Stomach (tissue), 9 donors: ENCODE data around the gene RAB8B. TPM values are rescaled to one million over a fixed set of nuclear protein-coding genes. Genes with fewer than 3 reads are reported as not detected.

ENCODE experiments used
- DNase-seq, 2 donors: peaks; one replicate each; pipeline versions ENCODE4 v3.0.0 to v3.0.0-alpha.2; 2013 to 2019
- H3K27ac ChIP-seq, 5 donors: fragments of 200-600 bp in 4 of 5; sonication (generic) in 4 of 5; one replicate each; pipeline ENCODE4 v1.5.1; 2013 to 2019; ENCODE audit warnings: mild to moderate bottlenecking in 1 of 5, moderate library complexity in 1 of 5
- H3K27me3 ChIP-seq, 3 donors: fragments of 200-600 bp; sonication (generic); one replicate each; pipeline ENCODE4 v1.5.1; 2017 to 2019; ENCODE audit warnings: mixed run types in 1 of 3
- H3K36me3 ChIP-seq, 4 donors: fragments of 200-600 bp; sonication (generic); 1 replicate in 3 of 4; 2 replicates in 1 of 4; pipeline ENCODE4 v1.5.1; 2016 to 2019
- H3K4me1 ChIP-seq, 4 donors: fragments of 200-600 bp; sonication (generic); one replicate each; pipeline ENCODE4 v1.5.1; 2016 to 2019
- H3K4me3 ChIP-seq, 4 donors: fragments of 200-600 bp; sonication (generic) in 3 of 4; one replicate each; pipeline ENCODE4 v1.5.1; 2016 to 2019; ENCODE audit warnings: mild to moderate bottlenecking in 1 of 4
- H3K9me3 ChIP-seq, 4 donors: fragments of 200-600 bp; sonication (generic); one replicate each; pipeline ENCODE4 v1.5.1; 2016 to 2019
- EP300 ChIP-seq: sonication (generic); formaldehyde crosslinking; IDR thresholded peaks from one replicate; pipeline ENCODE4 v1.6.1; 2017; ENCODE audit warnings: antibody characterized with exemption
- POLR2A ChIP-seq, 4 donors: fragments of 450-650 bp; IDR thresholded peaks; one replicate each; pipeline ENCODE4 v1.6.1; 2016; ENCODE audit warnings: antibody characterized with exemption in 4 of 4, control low read depth in 2 of 4, mild to moderate bottlenecking in 1 of 4, moderate library complexity in 1 of 4
- POLR2AphosphoS5 ChIP-seq, 3 donors: sonication (generic); formaldehyde crosslinking; IDR thresholded peaks; one replicate each; pipeline ENCODE4 v1.6.1; 2016; ENCODE audit warnings: antibody characterized with exemption in 3 of 3
- WGBS, 5 donors: extraction: QIAGEN DNeasy Blood & Tissue Kit in 3 of 5; methylation state at CpG; one replicate each; pipeline versions ENCODE4 v1.1.5 to v1.1.7; 2013 to 2018; 5-methylcytosine and 5-hydroxymethylcytosine counted together
- intact Hi-C: fragments of 100-400 bp; cut with DNase I; formaldehyde crosslinking; loops from one replicate; pipeline ENCODE4 v1.15.1; 2023; ENCODE audit warnings: low total_unique reads
- polyA plus RNA-seq, 3 donors: library from polyadenylated mRNA; stranded (reverse); fragments of 200-250 nt; gene quantifications; one replicate each; pipeline ENCODE4 v1.2.3, GENCODE V29; 2013
- total RNA-seq, 5 donors: library from RNA; depleted of rRNA; stranded (reverse); fragments of >200 nt; gene quantifications; one replicate each; pipeline versions ENCODE4 v1.1.0 to v1.2.3, GENCODE V29; 2014 to 2016
- TF ChIP-seq, protein P1 (sequence below), 7 experiments: fragments of 450-650 bp in 4 of 7; fragments of 200-600 bp in 3 of 7; sonication (generic) in 3 of 7; IDR thresholded peaks; one replicate each; pipeline ENCODE4 v1.5.1; 2016 to 2019; ENCODE audit warnings: antibody characterized with exemption in 7 of 7, control low read depth in 2 of 7, mild to moderate bottlenecking in 1 of 7
- donor health status: healthy with polysubstance abuse.
- donor health status: Bipolar disorder and iron deficiency.
- donor health status: healthy.

Gene RAB8B
- total and polyA plus RNA-seq, 8 donors: 2.0 to 103 (median 13.5) TPM

DNA sequence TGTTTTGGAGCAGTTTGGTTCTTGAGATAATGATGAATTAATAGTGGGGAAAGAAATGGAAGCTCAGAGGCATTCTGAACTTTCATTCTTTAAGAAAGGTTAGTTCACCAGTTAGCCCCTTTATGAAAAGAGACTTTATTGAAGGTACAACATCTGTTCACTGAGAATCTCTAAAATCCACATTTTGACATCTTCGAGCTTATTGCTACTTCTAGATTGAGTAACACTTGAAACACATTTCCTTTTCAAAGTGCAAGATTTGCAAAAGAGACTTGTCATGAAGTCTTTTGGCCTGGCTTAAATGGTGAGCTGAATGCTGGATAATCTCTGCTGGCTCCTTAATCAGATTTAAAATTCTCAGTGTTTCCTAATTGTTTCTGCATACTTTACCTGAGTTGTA is 42.3 kb downstream of the RAB8B start:
- Histone ChIP-seq H3K36me3 (no peaks in the 10 kb centered on the region), H3K9me3 (no peaks in the 10 kb centered on the region), H3K27ac (peak overlapping the region in 1 of 5 donors; percentile 85), H3K27me3 (no peaks in the 10 kb centered on the region), H3K4me1 (peaks cover 23 to 85% (median 37%) of the 10 kb centered on the region in 4 donors), H3K4me3 (no peak overlapping the region)
- WGBS, 5 donors: 54 to 75% (median 64%) methylated on average over 1 of the region's 1 CpG
- TF ChIP-seq EP300 (no peak), POLR2A (IDR thresholded peaks at IDR 0.05) (no peak), POLR2AphosphoS5 (IDR thresholded peaks at IDR 0.05) (no peak)
- TF ChIP-seq, protein P1, sequence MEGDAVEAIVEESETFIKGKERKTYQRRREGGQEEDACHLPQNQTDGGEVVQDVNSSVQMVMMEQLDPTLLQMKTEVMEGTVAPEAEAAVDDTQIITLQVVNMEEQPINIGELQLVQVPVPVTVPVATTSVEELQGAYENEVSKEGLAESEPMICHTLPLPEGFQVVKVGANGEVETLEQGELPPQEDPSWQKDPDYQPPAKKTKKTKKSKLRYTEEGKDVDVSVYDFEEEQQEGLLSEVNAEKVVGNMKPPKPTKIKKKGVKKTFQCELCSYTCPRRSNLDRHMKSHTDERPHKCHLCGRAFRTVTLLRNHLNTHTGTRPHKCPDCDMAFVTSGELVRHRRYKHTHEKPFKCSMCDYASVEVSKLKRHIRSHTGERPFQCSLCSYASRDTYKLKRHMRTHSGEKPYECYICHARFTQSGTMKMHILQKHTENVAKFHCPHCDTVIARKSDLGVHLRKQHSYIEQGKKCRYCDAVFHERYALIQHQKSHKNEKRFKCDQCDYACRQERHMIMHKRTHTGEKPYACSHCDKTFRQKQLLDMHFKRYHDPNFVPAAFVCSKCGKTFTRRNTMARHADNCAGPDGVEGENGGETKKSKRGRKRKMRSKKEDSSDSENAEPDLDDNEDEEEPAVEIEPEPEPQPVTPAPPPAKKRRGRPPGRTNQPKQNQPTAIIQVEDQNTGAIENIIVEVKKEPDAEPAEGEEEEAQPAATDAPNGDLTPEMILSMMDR (IDR thresholded peaks at IDR 0.05): no peak
- DNase-seq: no peak
- intact Hi-C loops: no loop called here

DNA sequence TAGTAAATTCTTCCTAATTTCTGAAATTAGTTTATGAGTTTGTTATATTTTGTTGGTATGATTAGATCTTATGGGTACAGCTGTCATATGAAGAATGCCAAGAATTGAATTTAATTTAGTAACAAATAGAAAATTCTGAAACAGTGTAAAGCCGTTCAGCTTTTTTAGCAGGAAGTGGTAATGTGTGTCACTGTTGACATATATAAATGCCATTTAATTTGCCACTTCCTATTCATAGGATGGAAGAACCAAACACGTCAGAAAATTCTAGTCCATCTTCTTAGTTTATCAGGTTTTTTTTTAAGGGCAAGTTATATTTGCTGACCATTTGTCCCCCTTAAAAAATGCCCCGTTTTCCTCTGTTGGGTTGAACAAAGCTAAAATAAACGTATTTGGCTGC is 43.0 kb downstream of the RAB8B start:
- TF ChIP-seq POLR2A (IDR thresholded peaks at IDR 0.05): no peak
- no peak for TF ChIP-seq POLR2AphosphoS5 (IDR thresholded peaks at IDR 0.05)
- TF ChIP-seq EP300: no peak
- TF ChIP-seq, protein P1 (IDR thresholded peaks at IDR 0.05): no peak
- intact Hi-C loops: no loop called here

DNA sequence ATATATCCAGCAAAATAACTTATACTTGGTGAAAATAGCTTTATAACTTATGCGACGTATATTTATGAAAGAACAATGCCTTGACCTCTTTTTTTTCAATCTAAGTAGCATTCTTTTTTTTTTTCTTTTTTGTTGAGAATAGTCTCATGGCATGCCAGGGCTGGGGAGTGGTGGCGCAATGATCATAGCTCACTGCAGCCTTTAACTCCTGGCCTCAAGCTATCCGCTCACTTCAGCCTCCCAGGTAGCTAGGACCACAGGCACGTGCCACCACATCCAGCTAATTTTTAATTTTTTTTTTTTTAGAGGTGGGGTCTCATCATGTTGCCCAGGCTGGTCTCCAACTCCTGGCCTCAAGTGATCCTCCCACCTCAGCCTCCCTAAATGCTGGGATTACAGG is 43.5 kb downstream of the RAB8B start:
- peaks cover 23 to 85% (median 35%) of the 10 kb centered on the region in 4 donors for H3K4me1 ChIP-seq
- 91 to 99% (median 93%) methylated on average over 5 of the region's 5 CpGs for WGBS, 5 donors
- H3K36me3 ChIP-seq: no peaks in the 10 kb centered on the region
- no peaks in the 10 kb centered on the region for H3K9me3 ChIP-seq
- intact Hi-C loops: no loop called here
- no peak overlapping the region for H3K4me3 ChIP-seq
- H3K27ac ChIP-seq: peak overlapping the region in 2 of 5 donors; percentile 79 to 85
- DNase-seq: no peak
- H3K27me3 ChIP-seq: no peaks in the 10 kb centered on the region
- TF ChIP-seq POLR2A (IDR thresholded peaks at IDR 0.05): no peak

More for the DNA sequence above, 43.0 kb downstream of the RAB8B start:
- Histone ChIP-seq H3K27me3 (no peaks in the 10 kb centered on the region), H3K27ac (peak overlapping the region in 3 of 5 donors; percentile 19 to 85 (median 79)), H3K9me3 (no peaks in the 10 kb centered on the region), H3K36me3 (no peaks in the 10 kb centered on the region), H3K4me3 (no peak overlapping the region), H3K4me1 (peaks cover 23 to 85% (median 35%) of the 10 kb centered on the region in 4 donors)
- DNase-seq: no peak
- WGBS, 5 donors: 53 to 69% (median 57%) methylated on average over 4 of the region's 4 CpGs

DNA sequence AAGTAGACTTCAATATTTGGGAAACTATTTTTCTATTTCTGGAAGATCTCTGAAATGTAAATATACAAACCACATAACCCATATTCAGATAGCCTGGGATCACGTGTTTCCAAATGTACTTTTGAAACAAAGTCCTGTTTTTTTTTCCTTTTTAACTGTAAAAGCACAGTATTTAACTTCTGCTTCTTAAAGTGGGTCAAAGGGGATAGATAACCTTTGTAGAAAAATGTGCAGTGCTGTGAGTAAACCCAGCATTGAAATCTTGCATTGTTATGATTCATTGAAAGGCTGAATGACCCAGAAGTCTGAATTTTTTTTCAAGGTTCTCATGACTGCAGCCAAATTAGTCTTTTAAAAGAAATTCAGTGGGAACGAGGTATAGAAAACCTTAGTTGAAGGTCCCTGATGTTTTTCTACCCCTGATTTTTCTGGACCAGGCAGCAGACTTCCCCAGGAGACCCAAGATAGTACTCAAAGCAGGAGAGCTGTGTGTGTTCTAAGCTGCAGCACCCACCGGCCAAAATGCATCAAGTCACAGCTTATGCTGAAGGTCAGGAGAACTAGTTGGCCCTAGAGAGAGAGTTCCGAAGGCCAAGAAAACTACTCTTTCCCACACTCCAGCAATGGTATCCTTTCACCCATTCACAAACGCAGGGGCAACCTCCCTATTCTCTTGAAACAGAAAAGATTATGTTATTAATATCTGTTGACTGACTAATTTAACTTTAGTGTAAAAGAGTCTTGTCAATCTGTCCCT is 44.4 kb downstream of the RAB8B start:
- WGBS, 5 donors: 15 to 28% (median 21%) methylated on average over 5 of the region's 5 CpGs
- H3K4me3 ChIP-seq: no peak overlapping the region
- intact Hi-C loops: no loop called here
- no peak for DNase-seq
- H3K36me3 ChIP-seq: no peaks in the 10 kb centered on the region
- no peaks in the 10 kb centered on the region for H3K27me3 ChIP-seq
- peak overlapping the region in 4 of 5 donors; percentile 67 to 85 (median 75) for H3K27ac ChIP-seq
- no peaks in the 10 kb centered on the region for H3K9me3 ChIP-seq
- TF ChIP-seq POLR2AphosphoS5 (IDR thresholded peaks at IDR 0.05) (no peak), EP300 (no peak)
- peaks cover 26 to 85% (median 39%) of the 10 kb centered on the region in 4 donors for H3K4me1 ChIP-seq

DNA sequence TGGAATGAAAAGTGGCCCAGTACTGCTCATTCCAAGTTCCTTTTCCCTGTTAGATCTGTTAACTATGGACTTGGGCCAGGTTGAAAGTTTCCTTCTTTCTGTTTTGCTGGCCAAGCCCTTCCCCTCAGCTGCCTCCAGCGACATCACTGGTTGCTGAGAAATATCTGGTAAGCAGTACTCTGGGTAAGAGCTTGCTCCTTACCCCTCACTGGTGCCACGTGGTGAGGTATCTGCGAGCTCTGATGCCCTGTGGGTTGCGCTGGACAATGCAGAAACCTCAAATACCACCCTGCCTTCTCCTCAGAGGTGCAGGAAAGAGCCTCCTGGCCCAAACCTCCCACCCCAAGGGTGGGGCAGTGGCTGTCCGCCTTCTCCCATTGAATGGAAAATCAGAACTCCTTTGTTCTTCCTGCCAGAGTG is 45.1 kb downstream of the RAB8B start:
- Histone ChIP-seq H3K27ac (peak overlapping the region in 4 of 5 donors; percentile 67 to 85 (median 75)), H3K36me3 (no peaks in the 10 kb centered on the region), H3K9me3 (no peaks in the 10 kb centered on the region), H3K4me3 (no peak overlapping the region), H3K4me1 (peaks cover 29 to 86% (median 43%) of the 10 kb centered on the region in 4 donors), H3K27me3 (no peaks in the 10 kb centered on the region)
- peak; percentile 63 to 83 for DNase-seq
- TF ChIP-seq, protein P1 (IDR thresholded peaks at IDR 0.05): no peak
- TF ChIP-seq POLR2AphosphoS5 (IDR thresholded peaks at IDR 0.05) (peak in 1 of 3 donors; percentile 57), EP300 (no peak)
- 20 to 34% (median 23%) methylated on average over 5 of the region's 5 CpGs for WGBS, 5 donors
- intact Hi-C loops: no loop called here
